HG03045 (cell line): Measurements from ENCODE around the gene TH.
"Not testable (repeated sequence)": the region's sequence is repeated elsewhere in the genome, so short reads cannot be mapped to it uniquely, and the experiment has no call there.

Experiments
- ATAC-seq: cut with Tn5 transposase; IDR thresholded peaks from one replicate; pipeline ENCODE4 v1.9.1; 2021; ENCODE audit warnings: mild to moderate bottlenecking, moderate library complexity; ENCODE audit not compliant: unreplicated experiment

The TH gene

GRCh38 chr11:2196970-2197770, 25.6 kb upstream of the TH start:
- ATAC-seq, result no peak

- ATAC-seq, result no peak
Observed at GRCh38 chr11:2195756-2196088, 24.1 kb upstream of the TH start.

- no peak for ATAC-seq
Observed at GRCh38 chr11:2194877-2195755, 23.5 kb upstream of the TH start.

GRCh38 chr11:2193888-2194595, 22.4 kb upstream of the TH start:
- ATAC-seq, result not testable (repeated sequence)

GRCh38 chr11:2193099-2193887, 21.7 kb upstream of the TH start:
- no peak for ATAC-seq

- ATAC-seq, result no peak
Observed at GRCh38 chr11:2192435-2192834, 20.8 kb upstream of the TH start.

GRCh38 chr11:2191883-2192282, 20.3 kb upstream of the TH start:
- no peak for ATAC-seq

GRCh38 chr11:2190657-2191471, 19.2 kb upstream of the TH start:
- no peak for ATAC-seq

- ATAC-seq, result no peak
Observed at GRCh38 chr11:2189938-2190656, 18.5 kb upstream of the TH start.

GRCh38 chr11:2188745-2189144, 17.1 kb upstream of the TH start:
- no peak for ATAC-seq

- ATAC-seq, result no peak
Observed at GRCh38 chr11:2187280-2187707, 15.7 kb upstream of the TH start.

- no peak for ATAC-seq
Observed at GRCh38 chr11:2186669-2187279, 15.2 kb upstream of the TH start.

GRCh38 chr11:2185324-2186085, 13.9 kb upstream of the TH start:
- ATAC-seq, result no peak

GRCh38 chr11:2182692-2183474, 11.3 kb upstream of the TH start:
- no peak for ATAC-seq

GRCh38 chr11:2182075-2182474, 10.5 kb upstream of the TH start:
- ATAC-seq, result no peak

GRCh38 chr11:2180789-2181370, 9.3 kb upstream of the TH start:
- ATAC-seq, result no peak

- no peak for ATAC-seq
Observed at GRCh38 chr11:2180347-2180746, 8.7 kb upstream of the TH start.
